Stimulated activated CD8-positive, alpha-beta memory T cell treated with anti-CD3 and anti-CD28 coated beads, Interleukin-7, amount 100 ng/mL, for 1 hour (primary cell): ENCODE data around the gene CLEC3B.

Experiments used
- DNase-seq, 2 donors: peaks; one replicate each; pipeline ENCODE4 v3.0.0-alpha.2; 2020; ENCODE audit warnings: low read depth in 2 of 2

CLEC3B gene

GRCh38 chr3:45003406-45003805, 22.7 kb upstream of the CLEC3B start:
- no peak for DNase-seq

GRCh38 chr3:45003859-45004258, 22.2 kb upstream of the CLEC3B start:
- no peak for DNase-seq

- DNase-seq: no peak
Observed at GRCh38 chr3:45007091-45007490, 19.0 kb upstream of the CLEC3B start.

- DNase-seq: no peak
Observed at GRCh38 chr3:45008117-45008516, 18.0 kb upstream of the CLEC3B start.

- DNase-seq: no peak
Observed at GRCh38 chr3:45009868-45010267, 16.2 kb upstream of the CLEC3B start.

- DNase-seq: no peak
Observed at GRCh38 chr3:45010811-45011333, 15.2 kb upstream of the CLEC3B start.

- no peak for DNase-seq
Observed at GRCh38 chr3:45011756-45012508, 14.2 kb upstream of the CLEC3B start.

- DNase-seq: no peak
Observed at GRCh38 chr3:45012577-45012976, 13.5 kb upstream of the CLEC3B start.

- no peak for DNase-seq
Observed at GRCh38 chr3:45016916-45017315, 9.2 kb upstream of the CLEC3B start.

GRCh38 chr3:45017821-45018220, 8.3 kb upstream of the CLEC3B start:
- no peak for DNase-seq

- DNase-seq: no peak
Observed at GRCh38 chr3:45020534-45020933, 5.6 kb upstream of the CLEC3B start.

- no peak for DNase-seq
Observed at GRCh38 chr3:45021524-45022297, 4.4 kb upstream of the CLEC3B start.

GRCh38 chr3:45023675-45024074, 2.4 kb upstream of the CLEC3B start:
- no peak for DNase-seq

GRCh38 chr3:45024542-45025255, 1.4 kb upstream of the CLEC3B start:
- no peak for DNase-seq

GRCh38 chr3:45026957-45027356, 854 bp downstream of the CLEC3B start:
- DNase-seq: no peak

GRCh38 chr3:45027441-45027840, 1.3 kb downstream of the CLEC3B start:
- no peak for DNase-seq

GRCh38 chr3:45029216-45029615, 3.1 kb downstream of the CLEC3B start:
- no peak for DNase-seq

- DNase-seq: no peak
Observed at GRCh38 chr3:45029661-45030060, 3.6 kb downstream of the CLEC3B start.

GRCh38 chr3:45031531-45031930, 5.4 kb downstream of the CLEC3B start:
- no peak for DNase-seq

- DNase-seq: no peak
Observed at GRCh38 chr3:45032113-45032512, 6.0 kb downstream of the CLEC3B start.

- DNase-seq: no peak
Observed at GRCh38 chr3:45033791-45034190, 7.7 kb downstream of the CLEC3B start.

- no peak for DNase-seq
Observed at GRCh38 chr3:45034612-45035252, 8.6 kb downstream of the CLEC3B start.
